Measurements from ENCODE around the gene SUOX.
"Not testable (repeated sequence)": the region's sequence is repeated elsewhere in the genome, so short reads cannot be mapped to it uniquely, and the experiment has no call there.

Gene SUOX

DNA sequence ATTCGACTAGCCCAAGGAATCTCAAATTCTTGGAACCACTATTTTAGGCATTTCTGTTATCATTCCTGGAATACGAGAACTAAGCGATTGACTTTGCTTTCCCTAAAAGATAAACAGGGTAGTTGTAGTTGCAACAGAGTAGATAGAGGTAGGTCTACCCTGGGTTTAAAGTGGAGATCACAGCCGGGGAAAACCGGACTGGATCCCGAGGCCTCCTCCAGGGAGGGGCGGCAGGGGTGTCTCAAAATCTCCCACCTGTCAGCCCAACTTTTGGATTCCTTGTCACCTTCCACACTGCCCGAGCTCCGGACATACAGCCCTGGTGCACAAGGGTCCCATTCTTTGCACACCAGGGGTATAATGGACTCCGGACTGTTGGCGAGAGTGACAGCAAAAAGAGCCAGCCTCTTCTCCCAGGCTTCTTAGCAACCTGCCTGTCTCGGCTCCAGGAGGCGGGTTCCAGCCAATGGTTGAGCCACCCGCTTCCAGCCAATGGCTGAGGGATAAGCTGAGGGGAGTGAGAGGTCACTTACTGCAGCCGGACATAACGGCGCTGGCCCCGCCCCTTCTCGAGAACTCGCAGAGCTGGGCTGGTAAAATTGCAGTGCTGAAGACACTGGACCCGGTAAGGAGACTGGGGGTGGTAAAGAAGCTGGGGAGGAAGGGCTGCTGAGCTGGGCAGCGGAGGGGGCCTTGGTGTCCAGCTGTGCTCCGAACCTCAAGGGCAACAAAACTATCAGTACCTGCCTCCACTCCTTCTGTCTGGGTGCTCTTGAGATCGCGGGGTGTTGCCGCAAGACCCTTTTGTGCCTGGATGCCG is at the start of gene SUOX:
Gene SUOX (plus strand): TSS at position 562 of the 820 bp plus-strand sequence. CDS start 4,946 bp downstream, outside the sequence.
- peak; percentile 45 for DNase-seq

DNA sequence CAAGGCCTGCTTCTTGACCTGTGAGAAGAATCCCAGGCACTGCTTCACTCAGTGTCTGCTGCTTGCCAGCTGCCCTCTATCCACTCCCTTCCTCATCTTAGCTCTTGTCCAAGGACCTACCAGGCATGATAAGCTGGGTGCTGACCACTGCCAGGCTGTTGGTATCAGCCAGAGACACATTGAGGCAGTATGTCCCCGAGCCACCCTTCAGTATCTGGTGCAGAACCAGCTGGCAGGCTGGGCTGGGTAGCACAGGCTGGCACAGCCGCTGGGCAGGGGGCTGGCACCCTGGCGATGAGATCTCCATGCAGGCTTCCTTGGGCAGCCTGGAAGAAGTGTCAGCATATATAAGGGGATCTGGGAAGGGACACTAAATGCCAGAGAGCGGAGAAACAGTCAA is 41.7 kb upstream of the SUOX start:
- no peak for DNase-seq

DNA sequence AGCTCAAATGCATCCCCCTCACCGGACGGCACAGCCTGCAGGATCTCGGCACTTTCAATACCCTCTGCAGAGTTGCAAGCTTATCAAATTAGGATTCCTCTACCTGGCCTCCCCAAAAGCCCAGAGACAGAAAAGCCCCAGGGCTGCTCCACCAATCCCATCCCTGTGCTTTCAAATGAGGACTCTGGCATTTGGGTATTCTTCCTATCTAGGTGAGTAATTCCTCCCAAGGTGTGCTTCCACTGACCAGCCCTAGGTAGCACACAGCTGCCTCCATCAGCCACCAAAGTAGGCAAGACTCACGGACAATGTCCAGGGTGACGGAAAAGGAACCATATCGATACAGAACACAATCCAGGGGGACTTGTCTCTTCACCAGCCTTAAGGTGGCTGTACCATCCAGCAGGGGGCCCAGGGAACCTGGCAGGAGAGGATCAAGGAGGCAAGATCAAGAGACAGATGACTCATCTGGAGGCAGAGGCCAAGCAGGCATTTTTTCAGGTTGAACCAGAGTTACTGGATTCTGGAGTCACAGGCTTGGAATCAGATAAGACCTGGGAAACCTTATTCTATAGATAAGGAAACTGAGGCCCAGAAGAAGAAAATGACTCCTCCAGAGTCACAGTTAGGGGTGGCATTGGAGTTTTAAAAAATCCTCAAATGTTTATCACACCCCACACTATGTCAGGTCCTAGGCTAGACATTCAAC is 41.1 kb upstream of the SUOX start:
- no peak for DNase-seq

DNA sequence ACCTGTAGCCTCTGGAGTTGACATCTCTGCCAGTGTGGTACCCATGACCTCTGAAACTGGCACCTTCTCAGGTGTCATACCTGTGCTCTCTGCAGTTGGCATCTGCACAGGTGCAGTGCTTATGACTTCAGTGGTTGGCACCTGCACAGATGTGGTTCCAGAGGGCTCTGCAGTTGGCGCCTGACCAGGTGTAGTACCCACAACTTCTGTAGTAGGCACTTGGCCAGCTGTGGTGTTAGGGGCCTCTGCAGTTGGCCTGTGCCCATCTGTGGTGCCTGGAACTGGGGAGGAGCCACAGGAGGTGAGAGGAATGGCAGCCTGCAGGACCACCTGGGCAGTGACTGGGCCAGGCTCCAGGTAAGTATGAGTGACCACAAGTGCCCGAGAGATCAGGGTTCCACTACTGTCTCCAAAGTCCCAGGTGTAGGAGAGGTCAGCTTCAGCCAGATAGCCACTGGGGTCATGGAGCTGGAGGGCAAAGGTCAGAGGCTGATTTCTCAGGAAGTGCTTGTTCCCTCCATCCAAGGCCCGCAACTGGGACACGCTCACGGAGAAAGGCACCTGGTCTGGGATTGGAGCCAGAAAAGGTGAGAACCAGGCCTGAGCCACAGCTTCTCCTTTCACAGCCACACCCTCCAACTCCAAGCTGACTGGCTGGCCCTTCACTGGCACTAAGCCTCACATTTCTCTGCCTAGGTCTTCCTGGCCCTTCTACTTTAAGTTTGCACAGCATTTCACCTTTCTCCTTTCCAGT is 39.8 kb upstream of the SUOX start:
- no peak for DNase-seq

DNA sequence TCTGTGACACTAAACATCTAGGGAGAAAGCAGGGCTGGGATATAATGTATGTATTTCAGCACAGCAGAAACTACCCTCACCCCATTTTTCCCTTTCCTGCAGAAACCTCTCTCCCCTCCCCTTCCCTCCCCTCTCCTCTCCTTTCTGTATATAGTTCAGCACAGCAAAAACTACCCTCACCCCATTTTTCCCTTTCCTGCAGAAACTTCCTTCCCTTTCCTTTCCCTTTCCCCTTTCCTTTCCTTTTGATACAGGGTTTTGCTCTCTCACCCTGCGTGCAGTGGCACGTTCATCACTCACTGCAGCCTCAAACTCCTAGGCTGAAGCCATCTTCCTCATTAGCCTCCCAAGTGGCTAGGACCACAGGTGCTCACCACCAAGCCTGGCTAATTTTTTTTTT is 33.3 kb upstream of the SUOX start:
- no peak for DNase-seq

DNA sequence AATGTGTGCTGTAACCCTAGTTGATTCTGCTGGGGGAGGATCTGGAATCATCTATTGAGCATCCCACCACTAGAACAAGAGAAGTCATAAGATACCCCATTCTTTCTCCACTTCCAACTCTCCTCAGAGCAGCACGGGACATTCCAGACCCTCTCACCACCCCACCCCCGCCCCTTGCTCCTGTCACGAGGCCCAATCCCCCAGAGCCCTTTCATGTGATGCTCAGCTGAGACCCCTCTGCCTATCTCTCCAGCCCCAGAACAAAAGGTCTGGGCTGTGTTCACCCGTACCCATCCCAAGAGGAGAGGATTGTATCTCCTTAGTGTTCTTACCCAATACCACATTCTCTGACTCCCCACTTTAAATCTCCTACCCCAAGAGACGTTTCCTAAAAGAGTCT is 31.8 kb upstream of the SUOX start:
- DNase-seq, result no peak

DNA sequence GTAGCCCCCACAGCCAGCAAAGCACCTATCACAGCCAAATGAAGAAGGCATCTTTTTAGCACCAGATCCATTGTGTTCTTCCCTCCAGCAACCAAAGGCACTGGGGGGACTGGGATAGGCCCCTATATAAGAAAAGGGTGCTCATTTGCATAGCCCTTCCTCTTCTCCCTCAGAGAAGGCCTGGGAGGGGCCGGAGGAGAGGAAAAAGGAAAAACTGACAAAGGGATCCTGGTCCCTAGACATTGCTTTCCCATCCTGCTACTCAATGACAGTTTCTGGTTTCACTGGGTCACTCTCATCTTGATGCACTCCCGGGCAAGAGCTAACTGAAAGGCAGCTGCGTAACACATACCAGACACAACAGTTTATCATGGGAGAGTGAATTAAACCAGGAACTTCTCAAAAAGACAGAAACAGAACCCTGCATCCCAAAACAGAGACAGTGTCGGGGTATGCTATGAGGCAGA is 31.1 kb upstream of the SUOX start, which contains the start of gene PMEL:
Gene PMEL (minus strand): TSS at position 102 of the 467 bp plus-strand sequence. CDS start 31 bp downstream, at position 71.
- peak; percentile 7 for DNase-seq

DNA sequence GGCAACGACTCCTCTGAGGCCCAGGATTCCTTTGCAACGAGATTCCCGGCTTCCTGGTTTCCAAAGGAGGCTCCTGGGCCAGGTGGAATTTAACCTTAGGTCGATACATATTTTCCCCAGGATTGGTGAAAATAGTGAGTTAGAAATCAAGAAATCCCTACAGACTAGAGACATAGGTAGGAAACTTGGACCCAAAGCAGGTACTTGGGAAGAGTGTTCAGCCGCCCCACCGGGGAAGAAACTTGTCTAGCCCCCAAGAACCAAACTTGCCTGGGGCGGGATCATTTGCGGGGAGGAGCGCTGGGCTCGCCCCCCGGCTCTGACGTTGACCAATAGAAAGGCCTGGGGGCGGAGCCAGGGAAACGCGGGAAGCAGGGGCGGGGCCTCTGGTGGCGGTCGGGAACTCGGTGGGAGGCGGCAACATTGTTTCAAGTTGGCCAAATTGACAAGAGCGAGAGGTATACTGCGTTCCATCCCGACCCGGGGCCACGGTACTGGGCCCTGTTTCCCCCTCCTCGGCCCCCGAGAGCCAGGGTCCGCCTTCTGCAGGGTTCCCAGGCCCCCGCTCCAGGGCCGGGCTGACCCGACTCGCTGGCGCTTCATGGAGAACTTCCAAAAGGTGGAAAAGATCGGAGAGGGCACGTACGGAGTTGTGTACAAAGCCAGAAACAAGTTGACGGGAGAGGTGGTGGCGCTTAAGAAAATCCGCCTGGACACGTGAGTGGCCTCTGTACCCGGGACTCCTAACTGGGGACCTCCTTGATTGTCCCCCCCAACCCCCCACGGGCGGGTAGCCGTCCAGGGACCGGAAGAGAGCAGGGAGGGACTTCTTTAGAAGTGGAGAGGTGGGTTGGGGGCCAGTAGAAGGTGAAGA is 30.4 kb upstream of the SUOX start, which contains the start of gene CDK2:
Gene CDK2 (plus strand): TSS at position 423 of the 874 bp plus-strand sequence. CDS start 179 bp downstream, at position 602.
- peak; percentile 90 for DNase-seq

DNA sequence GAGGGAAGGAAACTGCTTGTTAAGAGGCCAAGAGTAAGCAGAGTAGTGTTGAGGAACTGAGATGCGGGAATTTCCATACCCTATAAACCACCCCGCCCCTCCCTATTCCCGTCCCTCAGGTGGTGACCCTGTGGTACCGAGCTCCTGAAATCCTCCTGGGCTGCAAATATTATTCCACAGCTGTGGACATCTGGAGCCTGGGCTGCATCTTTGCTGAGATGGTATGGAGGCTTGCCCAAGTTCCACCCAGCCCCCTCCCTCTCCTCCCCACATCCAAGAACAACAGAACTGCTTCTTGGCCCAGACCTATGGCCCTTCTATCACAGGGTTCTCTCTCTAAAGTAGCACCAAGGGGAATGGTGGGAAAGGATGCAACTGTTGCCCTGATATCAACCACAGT is 27.7 kb upstream of the SUOX start:
- no peak for DNase-seq

DNA sequence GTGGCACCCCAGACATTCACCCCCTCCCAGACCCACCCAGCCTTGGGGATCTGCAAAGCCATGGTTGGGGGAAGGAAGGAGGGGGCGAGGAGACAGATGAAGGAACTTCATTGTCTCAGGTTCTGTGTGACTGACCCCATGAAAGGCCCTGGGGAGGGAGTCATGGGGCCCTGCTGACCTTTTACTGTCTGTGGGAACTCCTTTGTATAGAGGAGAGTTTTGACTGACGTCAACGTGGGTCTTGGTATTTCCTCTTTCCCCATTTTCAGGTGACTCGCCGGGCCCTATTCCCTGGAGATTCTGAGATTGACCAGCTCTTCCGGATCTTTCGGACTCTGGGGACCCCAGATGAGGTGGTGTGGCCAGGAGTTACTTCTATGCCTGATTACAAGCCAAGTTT is 26.3 kb upstream of the SUOX start:
- no peak for DNase-seq

DNA sequence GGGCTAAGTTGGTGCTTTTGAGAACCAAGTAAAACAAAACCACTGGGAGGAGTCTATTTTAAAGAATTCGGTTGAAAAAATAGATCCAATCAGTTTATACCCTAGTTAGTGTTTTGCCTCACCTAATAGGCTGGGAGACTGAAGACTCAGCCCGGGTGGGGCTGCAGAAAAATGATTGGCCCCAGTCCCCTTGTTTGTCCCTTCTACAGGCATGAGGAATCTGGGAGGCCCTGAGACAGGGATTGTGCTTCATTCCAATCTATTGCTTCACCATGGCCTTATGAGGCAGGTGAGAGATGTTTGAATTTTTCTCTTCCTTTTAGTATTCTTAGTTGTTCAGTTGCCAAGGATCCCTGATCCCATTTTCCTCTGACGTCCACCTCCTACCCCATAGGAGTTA is 25.0 kb upstream of the SUOX start:
- no peak for DNase-seq

DNA sequence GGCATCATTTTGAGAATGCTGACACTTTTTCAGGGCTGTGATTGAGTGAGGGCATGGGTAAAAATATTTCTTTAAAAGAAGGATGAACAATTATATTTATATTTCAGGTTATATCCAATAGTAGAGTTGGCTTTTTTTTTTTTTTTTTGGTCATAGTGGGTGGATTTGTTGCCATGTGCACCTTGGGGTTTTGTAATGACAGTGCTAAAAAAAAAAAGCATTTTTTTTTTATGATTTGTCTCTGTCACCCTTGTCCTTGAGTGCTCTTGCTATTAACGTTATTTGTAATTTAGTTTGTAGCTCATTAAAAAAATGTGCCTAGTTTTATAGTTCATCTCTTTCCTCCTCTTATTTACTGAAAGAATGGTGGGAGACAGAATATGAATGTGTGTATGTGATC is 24.6 kb upstream of the SUOX start:
- DNase-seq, result no peak

DNA sequence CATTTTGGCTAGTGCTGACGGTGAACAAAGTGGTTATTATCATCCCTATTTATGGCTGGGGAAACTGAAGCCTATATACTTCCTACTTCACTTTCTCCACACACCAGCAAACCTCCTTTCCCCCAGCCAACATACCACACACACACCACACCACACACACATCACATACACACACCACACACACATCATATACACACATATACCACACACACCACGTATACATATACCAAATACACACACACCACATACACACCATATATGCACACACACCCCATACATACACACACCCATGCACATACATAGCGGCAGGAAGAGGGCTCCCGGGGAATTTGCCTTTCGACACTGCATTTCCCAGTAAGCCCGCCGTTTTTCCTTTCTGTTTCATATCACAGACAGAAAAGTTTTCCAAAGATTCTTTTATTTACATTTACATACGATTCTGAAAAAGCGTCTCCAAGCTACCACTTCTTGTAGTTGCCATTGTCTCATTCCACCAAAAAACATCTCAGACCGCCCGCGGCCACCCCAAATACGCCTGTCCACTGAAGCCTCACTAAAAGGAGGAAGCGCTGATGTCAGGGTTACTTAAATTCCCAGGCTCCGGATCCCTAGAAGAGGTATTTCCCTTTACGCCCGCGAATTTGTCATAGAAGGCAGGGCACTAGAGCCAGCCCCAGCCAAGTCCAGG is 24.0 kb upstream of the SUOX start:
- peak; percentile 51 for DNase-seq

DNA sequence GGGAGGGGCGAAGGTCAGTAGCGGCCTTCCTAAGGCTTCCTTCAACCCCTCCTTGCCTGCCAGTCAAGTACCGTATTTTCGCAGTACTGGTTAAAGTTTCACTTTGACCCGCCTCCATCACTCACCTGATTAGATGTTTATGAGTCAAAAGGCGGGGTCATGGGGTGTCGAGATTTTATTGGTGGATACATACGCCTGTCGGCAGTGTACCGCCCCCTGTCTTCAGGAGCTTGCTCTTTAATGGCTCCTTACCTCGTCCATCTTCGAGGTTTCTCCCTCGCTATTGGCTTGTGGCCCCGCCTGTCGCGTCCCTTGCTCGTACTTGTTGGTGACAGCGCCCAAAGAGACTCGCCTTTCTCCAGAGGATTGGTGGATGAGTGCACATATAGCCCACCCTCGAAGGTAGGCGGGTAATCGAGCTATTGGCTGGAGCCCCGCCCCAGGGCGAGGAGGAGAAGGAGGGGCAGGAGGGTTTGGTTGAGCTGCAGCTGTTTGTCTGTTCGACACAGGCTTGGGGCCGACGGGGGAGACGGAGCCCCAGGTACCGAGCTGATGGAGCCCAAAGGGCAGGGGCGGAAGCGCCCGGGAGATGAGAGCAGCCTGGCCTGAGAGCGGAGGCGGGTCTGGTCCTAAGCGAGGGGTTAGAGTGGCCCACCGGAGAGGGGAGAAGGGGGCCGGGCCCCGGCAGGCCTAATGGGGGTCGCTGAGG is 23.3 kb upstream of the SUOX start, which contains the start of gene RAB5B:
Gene RAB5B (plus strand): TSS at position 480 of the 709 bp plus-strand sequence. CDS start 12,883 bp downstream, outside the sequence.
- DNase-seq, result peak; percentile 100

DNA sequence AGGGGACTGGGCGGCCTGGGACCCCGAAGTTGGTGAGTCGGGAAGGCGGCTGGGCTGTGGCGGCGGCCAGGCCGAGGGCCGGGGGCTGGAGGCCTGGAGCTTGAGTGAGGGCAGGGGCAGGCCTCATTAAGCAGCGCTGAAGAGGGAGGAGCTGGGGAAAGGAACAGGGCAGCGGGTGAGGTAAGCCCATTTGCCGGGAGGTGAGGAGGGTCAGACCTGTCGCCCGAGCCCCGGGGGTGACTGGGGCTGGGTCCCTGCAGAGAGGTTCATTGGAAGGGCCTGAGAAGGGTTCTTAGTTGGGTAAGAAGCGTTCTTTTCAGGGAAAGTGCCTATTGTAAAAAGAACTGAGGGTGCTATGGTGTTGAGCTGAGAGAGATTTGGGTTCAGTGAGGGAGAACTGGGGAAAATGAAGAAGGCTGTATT is 22.8 kb upstream of the SUOX start:
- peak; percentile 41 for DNase-seq

DNA sequence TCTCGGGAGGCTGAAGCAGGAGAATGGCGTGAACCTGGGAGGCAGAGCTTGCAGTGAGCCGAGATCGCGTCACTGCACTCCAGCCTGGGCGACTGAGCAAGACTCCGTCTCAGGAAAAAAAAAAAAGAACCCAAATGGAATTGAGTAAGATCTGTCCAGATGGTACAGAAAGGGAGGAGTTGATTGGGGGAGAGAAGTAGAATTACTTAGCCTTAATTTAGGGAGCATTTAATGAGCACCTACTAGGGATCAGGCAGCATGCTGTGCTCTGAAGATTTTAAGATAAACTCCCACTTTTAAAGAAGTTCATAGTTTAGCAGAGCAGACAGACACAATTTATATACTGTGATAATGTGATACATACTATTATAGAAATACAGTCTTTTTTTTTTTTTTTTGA is 18.7 kb upstream of the SUOX start:
- DNase-seq, result no peak

DNA sequence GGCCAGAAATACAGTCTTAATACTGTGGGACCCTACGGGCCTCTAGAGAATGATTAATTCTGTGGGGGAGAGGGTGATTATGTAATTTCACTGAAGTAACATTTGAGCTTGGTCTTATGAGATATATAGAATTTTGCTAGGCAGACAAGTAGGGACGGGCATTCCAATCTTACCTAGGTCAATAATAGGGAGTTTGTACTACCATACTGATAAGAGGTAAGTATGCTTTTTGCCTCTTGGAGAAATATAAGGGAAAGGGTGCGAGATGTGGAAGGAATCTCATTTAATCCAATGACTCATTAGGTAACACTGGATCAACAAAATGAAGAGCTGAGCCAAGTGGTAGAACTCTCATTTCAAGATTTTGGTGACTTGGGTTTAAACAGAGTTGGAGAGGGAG is 18.0 kb upstream of the SUOX start:
- no peak for DNase-seq

DNA sequence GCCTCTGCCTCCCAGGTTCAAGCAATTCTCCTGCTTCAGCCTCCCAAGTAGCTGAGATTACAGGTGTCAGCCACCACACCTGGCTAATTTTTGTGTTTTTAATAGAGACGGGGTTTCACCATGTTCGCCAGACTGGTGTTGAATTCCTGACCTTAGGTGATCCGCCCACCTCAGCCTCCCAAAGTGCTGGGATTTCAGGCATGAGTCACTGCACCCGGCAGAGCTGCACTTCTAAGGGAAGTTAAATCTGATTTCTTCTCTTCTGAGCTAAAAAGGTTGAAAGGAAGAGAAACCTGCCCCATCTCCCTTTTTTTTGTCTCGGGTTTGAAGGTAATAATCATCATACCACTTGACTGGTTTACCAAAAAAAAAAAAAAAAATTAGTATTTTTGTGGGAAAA is 15.2 kb upstream of the SUOX start:
- not testable (repeated sequence) for DNase-seq

DNA sequence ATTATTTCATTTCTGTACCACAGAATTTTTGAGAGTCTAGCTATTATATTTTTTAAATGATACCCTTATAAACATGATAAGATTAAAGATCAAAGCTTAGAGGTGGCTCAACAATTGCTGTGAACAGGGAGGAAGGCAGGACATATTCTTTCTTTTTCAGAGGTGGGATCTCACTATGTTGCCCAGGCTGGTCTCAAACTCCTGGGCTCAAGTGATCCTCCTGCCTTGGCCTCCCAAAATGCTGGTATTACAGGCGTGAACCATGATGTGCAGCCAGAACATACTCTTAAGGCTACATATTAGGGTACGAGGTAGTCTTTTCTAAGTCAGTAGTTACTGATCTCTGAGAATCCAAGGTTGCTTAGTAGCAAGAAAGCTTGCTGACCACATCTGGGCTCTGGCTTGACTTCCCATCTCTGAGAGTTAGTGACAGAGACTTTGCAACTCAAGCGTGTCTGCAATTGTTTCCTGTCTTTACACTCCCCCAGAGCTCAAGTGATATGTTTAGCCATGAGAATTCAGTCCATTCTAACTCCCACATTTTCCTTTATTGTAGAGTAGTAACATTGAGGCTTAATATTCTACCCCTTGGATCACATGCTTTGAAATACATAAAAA is 14.6 kb upstream of the SUOX start:
- no peak for DNase-seq

DNA sequence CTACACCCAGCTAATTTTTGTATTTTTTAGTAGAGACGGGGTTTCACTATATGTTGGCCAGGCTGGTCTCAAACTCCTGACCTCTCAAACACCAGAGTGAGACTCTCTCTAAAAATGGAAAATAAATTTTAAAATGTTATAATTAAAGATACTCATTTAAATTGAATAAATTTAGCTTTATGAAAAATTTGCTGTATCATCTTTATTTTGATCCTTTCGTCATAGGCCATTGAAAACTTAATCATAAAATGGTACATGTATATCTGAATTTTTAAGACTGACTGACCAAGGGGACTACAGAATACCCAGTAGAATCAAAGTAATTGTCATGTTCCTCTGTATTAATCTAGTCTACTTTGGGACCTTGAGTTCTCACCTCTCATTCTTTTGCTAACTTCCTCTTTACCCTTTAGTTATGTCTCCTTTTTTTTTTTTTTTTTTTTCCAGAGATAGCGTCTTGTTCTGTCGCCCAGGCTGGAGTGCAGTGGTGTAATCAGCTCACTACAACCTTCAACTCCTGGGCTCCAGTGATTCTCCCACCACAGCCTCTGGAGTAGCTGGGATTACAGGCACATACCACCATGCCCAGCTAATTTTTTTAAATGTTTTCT is 13.7 kb upstream of the SUOX start:
- DNase-seq, result no peak
